Measurements from ENCODE around the gene MYO10.
"Not testable (repeated sequence)": the region's sequence is repeated elsewhere in the genome, so short reads cannot be mapped to it uniquely, and the experiment has no call there.

MYO10 gene

GRCh38 chr5:16669776-16670175 lies 266.3 kb downstream of the MYO10 start:
- DNase-seq (ENCODE audit: low read depth in 2 of 2) = peak; percentile 20 to 24

GRCh38 chr5:16668631-16669030 lies 267.5 kb downstream of the MYO10 start:
- DNase-seq (ENCODE audit: low read depth in 2 of 2) = no peak

- DNase-seq (ENCODE audit: low read depth in 2 of 2) = no peak
These were observed 267.9 kb downstream of the MYO10 start for GRCh38 chr5:16668194-16668593.

DNA sequence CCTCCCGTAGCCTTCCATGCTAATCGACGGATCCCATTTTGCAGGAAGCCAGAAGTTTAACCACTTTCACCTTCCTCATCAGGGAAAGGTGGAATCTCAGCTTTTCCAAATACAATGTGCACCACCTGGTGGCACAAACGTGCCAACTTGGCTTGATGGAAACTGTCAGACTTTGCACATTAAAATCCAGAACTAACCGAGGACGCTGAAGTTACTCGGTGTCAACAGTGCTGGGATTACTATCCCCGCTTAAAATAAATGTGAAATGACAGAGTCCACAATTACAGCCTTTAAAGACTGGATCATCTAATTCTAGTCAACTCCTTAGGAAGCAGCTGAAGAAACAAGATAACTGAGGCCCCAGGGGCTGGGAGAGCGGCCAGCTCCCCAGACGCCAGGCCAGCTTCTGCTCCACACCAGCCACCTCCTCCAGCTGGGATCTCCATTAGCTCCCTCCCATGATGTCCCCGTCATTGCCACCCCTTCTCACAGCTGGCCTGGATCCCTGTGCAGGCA lies 269.1 kb downstream of the MYO10 start:
- DNase-seq (ENCODE audit: low read depth in 2 of 2) = no peak

DNA sequence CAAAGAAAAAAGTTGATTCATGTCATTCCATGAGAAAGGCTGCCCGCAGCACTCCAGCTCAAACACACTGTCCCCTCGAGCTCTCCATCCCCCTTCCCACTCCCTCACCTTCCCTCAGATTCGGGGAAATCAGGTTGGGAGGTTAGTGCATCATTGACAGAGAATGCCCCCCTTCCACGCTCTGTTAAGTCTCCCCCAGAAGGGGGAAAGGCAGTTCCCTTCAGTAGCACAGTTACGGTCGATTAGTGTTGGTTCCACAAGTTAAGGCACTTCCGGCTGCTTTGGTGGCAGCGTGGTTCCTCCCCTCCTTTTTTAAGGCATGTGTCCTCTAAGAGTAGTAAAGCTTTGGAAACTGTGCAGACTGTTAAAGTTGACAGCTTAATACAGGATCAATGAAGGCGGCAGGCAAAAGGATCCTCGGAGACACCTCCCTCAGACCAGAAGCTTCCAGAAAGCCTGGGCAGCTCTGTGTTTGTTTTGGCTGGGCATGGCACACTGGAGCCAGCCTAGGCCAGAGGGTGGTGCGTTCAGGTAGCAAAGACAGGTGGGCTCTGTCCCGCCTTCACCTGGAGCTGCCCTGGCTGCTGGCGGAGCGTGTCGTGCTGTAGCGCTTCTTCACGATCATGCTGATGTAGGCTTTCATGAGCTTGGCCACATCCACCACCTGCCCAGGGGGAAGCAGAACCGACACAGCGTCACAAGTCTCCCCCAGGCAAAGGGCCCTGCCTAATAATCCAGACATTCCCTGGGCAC lies 269.8 kb downstream of the MYO10 start:
- DNase-seq (ENCODE audit: low read depth in 2 of 2) = no peak

- DNase-seq (ENCODE audit: low read depth in 2 of 2) = no peak
These were observed 270.5 kb downstream of the MYO10 start for GRCh38 chr5:16665601-16666000.

GRCh38 chr5:16664368-16664767 lies 271.7 kb downstream of the MYO10 start:
- no peak for DNase-seq (ENCODE audit: low read depth in 2 of 2)

GRCh38 chr5:16663840-16664239 lies 272.2 kb downstream of the MYO10 start:
- no peak for DNase-seq (ENCODE audit: low read depth in 2 of 2)

DNA sequence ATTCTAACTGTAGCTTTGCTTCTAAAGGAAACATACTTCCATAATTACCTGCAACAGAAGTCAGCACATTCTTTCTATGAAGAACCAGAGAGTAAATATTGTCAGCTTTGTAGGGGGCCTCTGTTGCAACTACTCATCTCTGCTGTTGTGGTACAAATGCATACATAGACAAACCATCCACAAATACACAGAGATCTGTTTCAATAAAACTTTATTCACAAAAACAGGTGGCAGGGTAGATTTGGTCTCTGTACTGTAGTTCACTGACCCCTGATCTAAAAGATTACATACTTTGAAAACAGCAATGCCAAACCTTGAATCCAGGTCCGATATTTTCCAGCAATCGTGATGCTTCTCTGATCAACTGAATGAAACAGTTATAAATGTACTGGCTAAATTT lies 274.4 kb downstream of the MYO10 start:
- no peak for DNase-seq (ENCODE audit: low read depth in 2 of 2)

DNA sequence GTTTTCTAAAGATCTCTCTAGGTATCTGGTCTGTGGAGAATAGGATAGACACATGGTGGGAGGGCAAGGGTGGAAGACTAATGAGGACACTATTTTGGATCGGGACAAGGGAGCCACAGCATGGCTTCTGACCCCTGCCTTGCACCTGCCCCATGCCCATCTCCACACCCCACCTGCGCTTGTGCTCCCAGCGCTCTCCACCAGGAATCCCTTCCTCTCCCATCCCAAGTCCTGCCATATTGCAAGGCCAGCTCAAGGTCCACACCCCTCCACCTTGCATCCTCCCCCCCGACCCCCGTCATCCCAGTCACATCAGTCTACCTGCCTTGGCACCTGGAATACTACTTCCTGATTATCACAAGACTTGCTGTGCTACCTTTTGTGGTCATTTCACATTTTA lies 275.1 kb downstream of the MYO10 start:
- no peak for DNase-seq (ENCODE audit: low read depth in 2 of 2)

- no peak for DNase-seq (ENCODE audit: low read depth in 2 of 2)
These were observed 276.6 kb downstream of the MYO10 start for GRCh38 chr5:16659536-16659935.

DNA sequence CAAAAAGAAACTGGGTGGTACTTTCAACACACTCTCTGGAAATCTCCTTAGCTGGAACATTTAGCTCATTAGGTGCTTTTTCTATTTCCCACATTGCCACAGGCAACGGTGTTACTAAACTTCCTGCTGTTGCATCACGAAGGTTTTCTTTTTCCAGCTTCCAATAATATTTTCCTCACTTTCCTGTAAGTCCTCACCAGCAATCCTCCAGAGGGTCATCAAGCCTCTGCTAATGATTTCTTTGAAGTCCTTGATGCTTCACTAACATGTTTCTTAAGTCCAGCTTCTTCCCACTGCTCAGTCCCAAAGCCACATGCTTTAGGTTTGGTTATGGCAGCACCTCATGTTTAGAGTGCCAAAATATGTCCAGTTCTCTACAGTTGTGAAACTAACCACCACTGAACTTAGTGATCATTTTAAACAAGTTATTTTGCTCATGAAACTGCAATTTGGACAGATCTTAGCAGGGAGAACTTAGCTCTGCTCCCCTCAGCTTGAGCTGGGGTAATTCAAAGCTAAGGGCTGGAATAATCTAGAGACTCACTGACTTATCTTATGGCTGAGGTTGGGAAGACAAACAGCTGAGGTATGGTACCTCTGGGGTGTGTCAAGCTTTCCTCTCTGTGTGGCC lies 279.4 kb downstream of the MYO10 start:
- DNase-seq (ENCODE audit: low read depth in 2 of 2) = peak in 1 of 2 experiments; percentile 4

- DNase-seq (ENCODE audit: low read depth in 2 of 2) = no peak
These were observed 281.3 kb downstream of the MYO10 start for GRCh38 chr5:16654647-16655334.

DNA sequence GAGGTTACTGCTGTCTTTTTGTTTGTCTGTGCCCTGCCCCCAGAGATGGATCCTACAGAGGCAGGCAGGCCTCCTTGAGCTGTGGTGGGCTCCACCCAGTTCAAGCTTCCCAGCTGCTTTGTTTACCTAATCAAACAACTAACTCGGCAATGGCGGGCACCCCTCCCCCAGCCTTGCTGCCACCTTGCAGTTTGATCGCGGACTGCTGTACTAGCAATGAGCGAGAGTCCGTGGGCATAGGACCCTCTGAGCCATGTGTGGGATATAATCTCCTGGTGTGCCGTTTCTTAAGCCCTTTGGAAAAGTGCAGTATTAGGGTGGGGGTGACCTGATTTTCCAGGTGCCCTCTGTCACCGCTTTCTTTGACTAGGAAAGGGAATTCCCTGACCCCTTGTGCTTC lies 287.3 kb downstream of the MYO10 start:
- DNase-seq (ENCODE audit: low read depth in 2 of 2) = not testable (repeated sequence)

DNA sequence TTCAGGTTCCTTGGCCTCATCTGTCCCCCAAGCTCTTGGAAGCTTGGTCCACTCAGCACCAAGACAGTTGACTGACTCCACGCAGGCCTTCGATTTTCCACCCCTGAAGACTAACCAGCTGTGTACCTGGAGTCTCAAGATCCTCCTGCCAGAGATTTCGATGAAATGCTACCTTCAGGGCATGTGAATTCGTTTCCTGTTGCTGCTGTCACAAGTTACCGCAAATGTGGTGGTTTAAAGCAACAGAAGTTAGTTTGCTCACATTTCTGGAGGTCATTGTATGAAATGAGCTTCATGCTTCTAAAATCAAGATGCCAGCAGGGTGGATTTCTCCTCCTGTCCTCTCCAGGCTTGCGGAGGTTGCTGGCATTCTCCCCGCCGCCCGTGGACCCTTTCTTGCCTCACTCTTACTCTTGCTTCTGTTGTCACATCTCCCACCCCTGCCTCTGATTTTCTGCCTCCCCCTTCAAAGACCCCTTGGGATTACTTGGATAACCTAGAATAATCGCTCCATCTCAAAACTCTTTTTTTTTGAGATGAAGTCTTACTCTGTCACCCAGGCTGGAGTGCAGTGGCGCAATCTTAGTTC lies 291.7 kb downstream of the MYO10 start:
- DNase-seq (ENCODE audit: low read depth in 2 of 2) = no peak

DNA sequence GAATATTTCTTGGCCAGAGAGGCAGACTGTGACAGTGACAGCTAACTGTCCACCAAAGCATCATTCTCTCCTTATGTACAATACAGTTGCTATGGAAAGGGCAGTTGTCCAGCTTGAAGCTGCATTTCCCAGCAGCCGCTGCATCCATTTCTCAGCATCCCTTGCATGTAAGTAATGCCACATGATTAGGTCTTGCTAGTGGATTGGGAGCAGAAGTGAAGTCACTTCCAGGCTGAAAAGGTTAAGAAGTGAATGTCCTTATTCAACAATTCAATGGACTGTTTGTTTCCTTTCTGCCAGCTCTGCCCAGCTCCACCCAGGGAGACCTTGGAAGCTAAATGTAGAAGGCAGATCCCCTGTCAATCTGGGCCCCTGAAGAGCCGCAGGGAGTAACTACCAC lies 293.2 kb downstream of the MYO10 start:
- no peak for DNase-seq (ENCODE audit: low read depth in 2 of 2)

GRCh38 chr5:16639206-16639605 lies 296.9 kb downstream of the MYO10 start:
- peak in 1 of 2 experiments; percentile 3 for DNase-seq (ENCODE audit: low read depth in 2 of 2)

DNA sequence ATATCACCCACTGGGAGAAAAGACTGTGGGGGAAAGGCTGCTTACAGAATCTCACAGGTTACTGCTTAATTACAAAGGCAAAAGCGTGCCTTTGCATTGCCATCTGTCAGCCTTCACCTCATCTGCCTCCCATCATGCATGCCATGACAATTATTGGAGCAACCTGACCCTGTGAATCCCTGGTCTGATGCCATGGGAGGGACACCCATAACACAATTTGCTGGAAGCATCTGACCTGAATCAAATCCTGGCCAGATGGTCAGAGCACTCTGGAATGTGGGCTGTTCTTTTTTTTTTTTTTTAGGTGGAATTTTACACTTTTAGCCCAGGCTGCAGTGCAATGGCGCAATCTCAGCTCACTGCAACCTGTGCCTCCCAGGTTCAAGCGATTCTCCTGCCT lies 307.7 kb downstream of the MYO10 start:
- no peak for DNase-seq (ENCODE audit: low read depth in 2 of 2)

DNA sequence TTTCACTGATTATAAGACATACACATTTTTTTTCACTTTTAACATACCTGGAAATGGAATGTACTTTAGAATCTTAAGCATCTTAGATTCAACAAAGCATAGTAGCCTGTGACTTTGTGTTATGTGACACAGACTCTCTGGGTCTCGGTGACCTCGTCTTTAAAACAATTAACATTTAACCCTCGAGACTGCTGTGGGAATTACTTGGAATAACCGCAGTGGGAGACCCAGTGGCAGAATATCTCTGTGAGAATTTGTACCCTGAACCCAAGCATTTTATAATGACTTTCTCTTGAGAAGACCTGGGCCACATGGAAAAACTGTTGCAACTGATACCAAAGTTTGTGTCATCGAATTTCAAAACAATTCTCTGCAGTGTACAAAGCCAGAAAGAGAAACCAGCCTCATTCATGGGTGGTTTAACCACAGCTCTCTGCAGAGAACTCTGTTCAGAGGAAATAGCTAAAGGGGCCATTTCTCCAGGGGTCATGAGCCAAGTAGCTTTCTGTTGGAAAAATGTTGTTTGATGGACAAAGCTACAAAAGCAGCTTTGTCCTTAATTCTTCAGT lies 309.3 kb downstream of the MYO10 start:
- DNase-seq (ENCODE audit: low read depth in 2 of 2) = no peak

- no peak for DNase-seq (ENCODE audit: low read depth in 2 of 2)
These were observed 311.0 kb downstream of the MYO10 start for GRCh38 chr5:16625096-16625495.

GRCh38 chr5:16619136-16619535 lies 317.0 kb downstream of the MYO10 start:
- DNase-seq (ENCODE audit: low read depth in 2 of 2) = no peak

Data from fibroblast of skin of left biceps (primary cell).